ENCODE data around the gene CRX. TPM values are rescaled to one million over a fixed set of nuclear protein-coding genes. Genes with fewer than 3 reads are reported as not detected.
"Not testable (repeated sequence)": the region's sequence is repeated elsewhere in the genome, so short reads cannot be mapped to it uniquely, and the experiment has no call there.

CRX gene
- total RNA-seq, 2 donors from 2014 or later: 0.34 TPM; not detected in 1

DNA sequence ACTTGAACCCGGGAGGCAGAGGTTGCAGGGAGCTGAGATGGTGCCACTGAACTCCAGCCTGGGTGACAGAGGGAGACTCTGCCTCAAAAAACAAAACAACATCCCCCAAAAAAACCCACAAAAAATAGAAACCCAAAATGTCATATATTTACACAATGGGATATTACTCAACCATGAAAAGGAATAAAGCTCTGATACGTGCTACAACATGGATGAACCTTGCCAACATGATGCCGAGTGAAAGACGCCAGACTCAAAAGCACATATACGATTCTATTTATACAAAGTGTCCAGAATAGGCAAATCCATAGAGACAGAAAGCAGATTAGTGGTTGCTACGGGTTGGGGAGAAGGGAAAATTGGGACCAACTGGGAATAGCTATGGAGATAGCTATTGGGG, 15.3 kb upstream of the CRX start:
- intact Hi-C loops (cut with DNase I): no loop called here
- WGBS: 92% methylated on average over 6 of the region's 6 CpGs
- TF ChIP-seq POLR2A (IDR thresholded peaks at IDR 0.05) (no peak), POLR2AphosphoS5 (IDR thresholded peaks at IDR 0.05) (no peak)
- TF ChIP-seq, protein P1, sequence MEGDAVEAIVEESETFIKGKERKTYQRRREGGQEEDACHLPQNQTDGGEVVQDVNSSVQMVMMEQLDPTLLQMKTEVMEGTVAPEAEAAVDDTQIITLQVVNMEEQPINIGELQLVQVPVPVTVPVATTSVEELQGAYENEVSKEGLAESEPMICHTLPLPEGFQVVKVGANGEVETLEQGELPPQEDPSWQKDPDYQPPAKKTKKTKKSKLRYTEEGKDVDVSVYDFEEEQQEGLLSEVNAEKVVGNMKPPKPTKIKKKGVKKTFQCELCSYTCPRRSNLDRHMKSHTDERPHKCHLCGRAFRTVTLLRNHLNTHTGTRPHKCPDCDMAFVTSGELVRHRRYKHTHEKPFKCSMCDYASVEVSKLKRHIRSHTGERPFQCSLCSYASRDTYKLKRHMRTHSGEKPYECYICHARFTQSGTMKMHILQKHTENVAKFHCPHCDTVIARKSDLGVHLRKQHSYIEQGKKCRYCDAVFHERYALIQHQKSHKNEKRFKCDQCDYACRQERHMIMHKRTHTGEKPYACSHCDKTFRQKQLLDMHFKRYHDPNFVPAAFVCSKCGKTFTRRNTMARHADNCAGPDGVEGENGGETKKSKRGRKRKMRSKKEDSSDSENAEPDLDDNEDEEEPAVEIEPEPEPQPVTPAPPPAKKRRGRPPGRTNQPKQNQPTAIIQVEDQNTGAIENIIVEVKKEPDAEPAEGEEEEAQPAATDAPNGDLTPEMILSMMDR (IDR thresholded peaks at IDR 0.05): no peak
- no peaks in the 10 kb centered on the region for H3K36me3 ChIP-seq
- H3K4me1 ChIP-seq (replicated peaks): no peaks in the 10 kb centered on the region
- H3K27me3 ChIP-seq (replicated peaks; ENCODE audit: insufficient read depth): no peaks in the 10 kb centered on the region
- no peaks in the 10 kb centered on the region for H3K9me3 ChIP-seq
- no peak overlapping the region for H3K27ac ChIP-seq
- no peak overlapping the region for H3K4me3 ChIP-seq
- DNase-seq (ENCODE audit: low spot score): no peak

DNA sequence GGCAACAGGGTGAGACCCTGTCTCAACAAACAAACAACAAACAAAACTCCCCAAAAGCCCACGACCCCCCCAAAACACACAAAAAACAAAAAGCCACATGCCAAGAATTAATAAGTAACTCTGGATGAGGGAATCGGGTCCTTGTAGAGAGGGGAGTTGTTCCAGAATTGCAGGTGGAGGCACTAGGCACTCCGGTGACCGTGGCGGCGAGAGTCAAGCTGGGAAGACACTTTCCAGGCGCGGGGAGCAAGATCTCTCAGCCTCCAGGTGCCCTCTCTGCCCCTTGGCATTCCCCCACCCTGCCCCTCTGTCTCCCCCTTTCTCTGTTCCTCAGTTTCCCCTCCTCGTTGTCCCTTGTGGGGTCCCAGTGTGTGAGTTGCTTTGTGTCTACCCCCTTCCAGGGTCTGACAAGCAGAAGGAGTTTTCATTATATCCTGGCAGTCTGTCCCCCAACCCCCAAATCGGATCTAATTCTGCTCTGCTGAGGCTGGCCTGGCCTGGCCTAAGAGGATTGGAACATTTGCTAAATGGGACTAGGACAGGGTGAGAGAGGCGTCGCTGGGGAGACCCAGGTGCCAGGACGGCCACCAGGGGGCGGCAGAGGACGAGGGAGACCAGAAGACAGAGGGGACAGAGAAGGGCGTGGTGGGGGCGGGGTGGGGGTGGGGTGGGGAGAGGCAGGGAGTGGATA, 8.3 kb upstream of the CRX start:
- intact Hi-C loops (cut with DNase I): loop anchor here (10.0 kb wide), 1 partner anchor 51 kb away; no protein-coding TSS in a partner anchor
- TF ChIP-seq, protein P1 (IDR thresholded peaks at IDR 0.05): peak in 3 of 4 experiments; percentile 14 to 54 (median 22)
- TF ChIP-seq POLR2A (IDR thresholded peaks at IDR 0.05): no peak

DNA sequence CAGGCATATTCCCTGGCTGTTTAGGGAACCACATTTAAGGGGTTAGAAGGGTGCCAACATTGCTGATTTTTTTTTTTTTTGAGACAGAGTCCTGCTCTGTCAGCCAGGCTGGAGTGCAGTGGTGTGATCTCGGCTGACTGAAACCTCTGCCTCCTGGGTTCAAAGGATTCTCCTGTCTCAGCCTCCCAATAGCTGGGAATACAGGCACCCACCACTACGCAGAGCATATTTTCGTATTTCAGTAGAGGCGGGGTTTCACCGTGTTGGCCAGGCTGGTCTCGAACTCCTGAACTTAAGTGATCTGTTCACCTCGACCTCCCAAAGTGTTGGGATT, 7.8 kb upstream of the CRX start:
- intact Hi-C loops (cut with DNase I): loop anchor here (10.0 kb wide), 1 partner anchor 51 kb away; no protein-coding TSS in a partner anchor
- no peak overlapping the region for H3K4me3 ChIP-seq
- DNase-seq (ENCODE audit: low spot score): no peak
- H3K36me3 ChIP-seq: no peaks in the 10 kb centered on the region
- H3K27me3 ChIP-seq (replicated peaks; ENCODE audit: insufficient read depth): no peaks in the 10 kb centered on the region
- no peak for TF ChIP-seq POLR2AphosphoS5 (IDR thresholded peaks at IDR 0.05)
- TF ChIP-seq POLR2A (IDR thresholded peaks at IDR 0.05): no peak
- TF ChIP-seq, protein P1 (IDR thresholded peaks at IDR 0.05): peak in 1 of 4 experiments; percentile 1
- no peak overlapping the region for H3K27ac ChIP-seq
- WGBS: 63% methylated on average over 7 of the region's 7 CpGs
- no peaks in the 10 kb centered on the region for H3K4me1 ChIP-seq (replicated peaks)
- H3K9me3 ChIP-seq: no peaks in the 10 kb centered on the region

More for the DNA sequence above, 8.3 kb upstream of the CRX start:
- Histone ChIP-seq H3K27me3 (replicated peaks; ENCODE audit: insufficient read depth) (no peaks in the 10 kb centered on the region), H3K27ac (no peak overlapping the region), H3K9me3 (no peaks in the 10 kb centered on the region), H3K36me3 (no peaks in the 10 kb centered on the region), H3K4me3 (no peak overlapping the region), H3K4me1 (replicated peaks) (no peaks in the 10 kb centered on the region)
- WGBS: 28% methylated on average over 17 of the region's 17 CpGs
- DNase-seq (ENCODE audit: low spot score): peak; percentile 16

DNA sequence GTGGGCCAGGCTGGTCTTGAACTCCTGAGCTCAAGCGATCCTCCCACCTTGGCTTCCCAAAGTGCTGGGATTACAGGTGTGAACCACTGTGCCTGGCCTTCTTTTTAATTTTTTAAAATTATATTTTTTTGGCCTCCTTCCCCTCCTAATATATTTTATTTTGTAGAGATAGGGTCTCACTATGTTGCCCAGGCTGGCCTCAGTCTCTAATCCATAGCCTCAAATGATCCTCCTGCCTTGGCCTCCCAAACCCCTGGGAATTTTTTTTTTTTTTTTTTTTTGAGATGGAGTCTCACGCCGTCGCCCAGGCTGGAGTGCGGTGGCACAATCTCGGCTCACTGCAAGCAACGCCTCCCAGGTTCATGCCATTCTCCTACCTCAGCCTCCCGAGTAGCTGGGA, 5.5 kb upstream of the CRX start:
- not testable (repeated sequence) for H3K27me3 ChIP-seq (replicated peaks; ENCODE audit: insufficient read depth); H3K27ac ChIP-seq; H3K4me3 ChIP-seq; H3K4me1 ChIP-seq (replicated peaks); H3K36me3 ChIP-seq; DNase-seq (ENCODE audit: low spot score); H3K9me3 ChIP-seq
- intact Hi-C loops (cut with DNase I): loop anchor here (10.0 kb wide), 1 partner anchor 49 kb away; no protein-coding TSS in a partner anchor
- WGBS: 97% methylated on average over 8 of the region's 8 CpGs

DNA sequence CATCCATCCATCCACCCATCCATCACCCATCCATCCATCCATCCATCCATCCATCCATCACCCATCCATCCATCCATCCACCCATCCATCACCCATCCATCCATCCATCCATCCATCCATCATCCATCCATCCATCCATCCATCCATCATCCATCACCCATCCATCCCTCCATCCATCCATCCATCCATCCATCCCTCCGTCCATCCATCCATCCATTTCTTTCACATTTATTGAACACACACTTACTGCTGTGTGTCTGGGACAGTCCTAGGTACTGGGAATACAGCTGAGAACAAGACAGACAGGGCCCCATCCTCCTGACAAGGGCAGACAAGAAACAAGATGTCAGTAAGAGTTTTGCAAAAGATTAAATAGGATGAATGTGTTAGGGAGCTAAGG, 3.5 kb upstream of the CRX start:
- H3K9me3 ChIP-seq; H3K4me1 ChIP-seq (replicated peaks); H3K27ac ChIP-seq; DNase-seq (ENCODE audit: low spot score); H3K27me3 ChIP-seq (replicated peaks; ENCODE audit: insufficient read depth); H3K36me3 ChIP-seq; H3K4me3 ChIP-seq: not testable (repeated sequence)
- 97% methylated on average over 1 of the region's 1 CpG for WGBS
- intact Hi-C loops (cut with DNase I): loop anchor here (10.0 kb wide), 1 partner anchor 47 kb away; no protein-coding TSS in a partner anchor

DNA sequence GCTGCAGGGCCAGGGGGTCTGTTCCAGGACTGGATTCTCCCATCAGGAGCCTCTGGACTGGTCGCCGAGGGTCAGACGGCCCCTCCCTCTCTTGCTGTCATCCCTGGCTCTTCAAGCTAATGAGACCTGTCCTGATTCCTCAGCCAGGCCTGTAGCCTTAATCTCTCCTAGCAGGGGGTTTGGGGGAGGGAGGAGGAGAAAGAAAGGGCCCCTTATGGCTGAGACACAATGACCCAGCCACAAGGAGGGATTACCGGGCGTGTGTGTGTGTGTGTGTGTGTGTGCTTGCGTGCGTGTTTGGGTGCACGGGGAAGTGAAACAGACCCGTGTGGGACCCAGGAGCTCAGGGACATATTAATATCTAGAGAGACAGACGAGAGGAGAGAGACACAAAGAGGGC, 1.9 kb upstream of the CRX start:
- 11% methylated on average over 10 of the region's 10 CpGs for WGBS
- TF ChIP-seq POLR2A (IDR thresholded peaks at IDR 0.05) (no peak), POLR2AphosphoS5 (IDR thresholded peaks at IDR 0.05) (no peak)
- TF ChIP-seq, protein P1 (IDR thresholded peaks at IDR 0.05): no peak
- Histone ChIP-seq H3K4me3 (no peak overlapping the region), H3K9me3 (no peaks in the 10 kb centered on the region), H3K27me3 (replicated peaks; ENCODE audit: insufficient read depth) (no peaks in the 10 kb centered on the region), H3K36me3 (no peaks in the 10 kb centered on the region), H3K4me1 (replicated peaks) (no peaks in the 10 kb centered on the region), H3K27ac (no peak overlapping the region)
- intact Hi-C loops (cut with DNase I): loop anchor here (10.0 kb wide), 1 partner anchor 45 kb away; no protein-coding TSS in a partner anchor
- DNase-seq (ENCODE audit: low spot score): no peak

Data from prostate gland (tissue), 2 donors.